Rectal smooth muscle tissue (tissue), 1 donor: Measurements from ENCODE around the gene FRMPD2.
"Not testable (repeated sequence)": the region's sequence is repeated elsewhere in the genome, so short reads cannot be mapped to it uniquely, and the experiment has no call there.

Source experiments
- H3K27ac ChIP-seq: one replicate; pipeline ENCODE4 v1.7.0; 2013; ENCODE audit warnings: low read depth, low read length, inconsistent platforms
- H3K27me3 ChIP-seq: one replicate; pipeline ENCODE4 v1.7.0; 2013; ENCODE audit warnings: low read length; ENCODE audit not compliant: control insufficient read depth, insufficient read depth
- H3K36me3 ChIP-seq: one replicate; pipeline ENCODE4 v1.7.0; 2013; ENCODE audit warnings: low read length; ENCODE audit not compliant: control insufficient read depth, insufficient read depth
- H3K4me1 ChIP-seq: one replicate; pipeline ENCODE4 v1.7.0; 2013; ENCODE audit warnings: low read length; ENCODE audit not compliant: control insufficient read depth, insufficient read depth
- H3K4me3 ChIP-seq: one replicate; pipeline ENCODE4 v1.7.0; 2013; ENCODE audit warnings: low read length
- H3K9ac ChIP-seq: one replicate; pipeline ENCODE4 v1.7.0; 2013; ENCODE audit warnings: low read length

Gene FRMPD2

DNA sequence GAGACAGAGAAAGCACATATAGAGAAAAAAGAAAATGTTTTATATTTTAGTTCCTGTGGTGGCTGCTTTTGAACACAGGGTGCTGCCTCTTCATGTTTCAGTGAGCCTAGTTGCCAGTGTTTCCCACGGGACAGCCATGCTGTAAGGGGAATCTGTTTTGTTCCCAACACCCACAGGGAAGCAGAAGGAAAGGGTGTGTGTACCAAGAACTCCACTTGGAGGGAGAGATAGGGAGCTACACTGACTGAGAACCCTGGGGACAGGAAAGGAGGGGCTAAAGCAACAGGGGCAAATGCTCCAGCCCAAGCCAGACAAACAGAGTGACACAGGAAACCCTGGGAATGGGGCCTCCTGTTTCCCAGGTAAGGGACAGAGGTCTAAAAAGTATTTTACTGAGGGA, 40.2 kb downstream of the FRMPD2 start:
- Histone ChIP-seq H3K27me3 (no peaks in the 10 kb centered on the region), H3K4me3 (no peak overlapping the region), H3K36me3 (no peaks in the 10 kb centered on the region), H3K27ac (no peak overlapping the region), H3K9ac (no peak overlapping the region), H3K4me1 (no peaks in the 10 kb centered on the region)

GRCh38 chr10:48233559-48234005, 40.9 kb downstream of the FRMPD2 start:
- Histone ChIP-seq H3K27ac (no peak overlapping the region), H3K9ac (no peak overlapping the region), H3K27me3 (no peaks in the 10 kb centered on the region), H3K4me1 (no peaks in the 10 kb centered on the region), H3K4me3 (no peak overlapping the region), H3K36me3 (no peaks in the 10 kb centered on the region)

DNA sequence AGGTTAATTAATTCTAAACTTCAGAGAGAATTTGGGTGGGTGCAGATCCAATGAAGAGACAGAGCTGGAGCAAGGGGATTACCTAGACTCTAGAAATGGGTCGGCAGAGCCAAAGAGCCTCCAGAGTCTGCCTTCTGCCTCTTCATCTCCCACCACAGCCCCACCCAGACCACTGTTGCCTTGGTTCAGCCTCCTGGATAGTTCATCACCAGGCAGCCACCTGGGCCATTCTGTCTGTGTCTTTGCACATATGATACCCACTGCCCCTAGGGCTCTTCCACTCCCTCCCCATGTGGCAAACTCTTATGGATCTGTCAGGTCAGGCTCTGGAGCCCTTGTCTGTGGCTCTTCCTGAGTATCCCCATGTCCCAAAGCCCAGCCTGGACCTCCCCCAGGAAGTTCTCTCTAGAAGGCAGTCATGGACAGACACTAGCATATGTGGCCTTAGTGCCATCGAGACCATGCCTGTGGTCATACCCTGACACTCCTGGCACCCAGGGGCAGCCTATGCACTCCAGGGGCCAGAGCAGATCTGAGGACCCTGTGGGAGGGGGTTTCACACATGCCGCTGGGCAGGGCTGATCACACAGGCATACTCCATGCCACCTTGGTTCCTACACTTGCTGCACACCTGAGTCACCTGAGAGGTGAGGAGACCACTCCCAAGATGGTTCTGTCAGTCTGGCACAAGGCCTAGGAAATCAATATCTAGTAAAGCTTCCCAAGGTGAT, 41.6 kb downstream of the FRMPD2 start:
- Histone ChIP-seq H3K27ac (no peak overlapping the region), H3K9ac (no peak overlapping the region), H3K36me3 (no peaks in the 10 kb centered on the region), H3K4me1 (no peaks in the 10 kb centered on the region), H3K27me3 (no peaks in the 10 kb centered on the region), H3K4me3 (no peak overlapping the region)

DNA sequence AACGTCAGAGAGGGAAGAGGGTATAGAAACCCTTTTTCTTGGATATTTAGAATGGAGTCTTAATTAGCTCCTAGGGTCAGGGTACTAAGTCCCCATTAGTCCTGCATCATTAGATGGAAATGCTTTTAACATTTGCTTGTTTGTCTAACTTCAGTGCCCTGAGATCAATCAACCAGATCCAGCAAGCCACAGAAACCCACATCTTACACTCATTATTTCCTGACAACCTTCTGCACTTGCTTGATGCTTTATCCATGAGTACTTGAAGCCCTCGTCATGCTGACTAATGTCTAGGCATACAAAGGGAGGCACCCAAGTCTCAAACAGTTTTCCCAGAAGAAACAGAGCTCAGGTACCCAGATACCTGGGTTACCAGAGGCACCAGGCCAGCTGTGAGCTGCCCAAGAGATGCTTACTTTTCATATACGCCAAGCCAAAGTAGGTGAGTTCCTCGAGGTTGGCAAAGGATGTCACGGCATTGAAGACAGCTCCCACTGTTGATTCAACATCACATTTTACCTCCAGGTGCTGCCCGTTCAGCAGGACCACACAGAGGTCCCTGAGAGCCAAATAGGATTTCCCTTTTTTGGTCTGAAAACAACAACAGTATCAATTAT, 42.7 kb downstream of the FRMPD2 start:
- Histone ChIP-seq H3K4me1 (no peaks in the 10 kb centered on the region), H3K9ac (no peak overlapping the region), H3K27me3 (no peaks in the 10 kb centered on the region), H3K36me3 (no peaks in the 10 kb centered on the region), H3K4me3 (no peak overlapping the region), H3K27ac (no peak overlapping the region)

DNA sequence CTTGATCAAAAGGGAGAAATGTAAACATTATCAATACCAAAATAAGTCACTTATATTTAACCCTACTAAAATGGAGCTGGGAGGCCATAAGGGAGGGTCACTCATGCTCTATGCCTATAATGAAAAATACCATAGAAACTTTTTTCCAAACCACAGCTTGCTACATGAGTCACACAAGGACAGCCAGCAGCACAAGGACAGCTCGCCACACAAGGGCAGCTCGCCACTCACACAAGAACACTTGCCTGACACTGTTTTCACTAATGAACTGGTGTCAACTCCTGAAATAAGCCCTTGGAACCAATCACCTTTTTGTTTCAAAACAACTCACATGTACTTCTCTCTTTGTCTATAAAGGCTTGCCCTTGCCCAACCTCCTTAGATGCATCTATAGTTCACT, 43.3 kb downstream of the FRMPD2 start:
- Histone ChIP-seq H3K4me1 (no peaks in the 10 kb centered on the region), H3K27me3 (no peaks in the 10 kb centered on the region), H3K27ac (no peak overlapping the region), H3K9ac (no peak overlapping the region), H3K4me3 (no peak overlapping the region), H3K36me3 (no peaks in the 10 kb centered on the region)

GRCh38 chr10:48227213-48227612, 47.3 kb downstream of the FRMPD2 start:
- H3K4me3 ChIP-seq = no peak overlapping the region
- H3K9ac ChIP-seq = no peak overlapping the region
- H3K27me3 ChIP-seq = no peaks in the 10 kb centered on the region
- H3K27ac ChIP-seq = no peak overlapping the region
- H3K36me3 ChIP-seq = no peaks in the 10 kb centered on the region
- H3K4me1 ChIP-seq = no peaks in the 10 kb centered on the region

DNA sequence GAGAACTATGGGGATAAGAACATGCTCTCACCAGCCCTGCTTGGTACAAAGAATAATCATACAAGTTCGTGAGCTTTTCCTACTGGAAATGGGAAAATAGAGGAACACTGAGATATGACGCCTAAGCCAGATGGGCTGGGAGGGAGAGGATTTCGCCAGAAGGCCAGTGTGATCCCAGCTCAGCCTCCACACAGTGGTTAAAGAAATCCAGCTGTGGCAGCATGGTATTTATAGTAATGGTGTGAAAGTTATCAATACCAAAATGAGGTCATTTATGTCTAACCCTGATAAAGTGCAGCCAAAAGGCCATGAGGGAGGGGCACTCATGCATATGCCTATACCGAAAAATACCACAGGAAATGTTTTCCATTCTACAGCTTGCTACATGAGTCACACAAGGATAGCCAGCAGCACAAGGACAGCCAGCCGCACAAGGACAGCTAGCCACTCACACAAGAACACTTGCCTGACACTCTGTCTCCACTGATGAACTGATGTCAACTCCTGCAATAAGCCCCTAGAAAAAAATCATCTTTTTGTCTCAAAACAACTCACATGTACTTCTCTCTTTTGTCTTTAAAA, 49.4 kb downstream of the FRMPD2 start:
- Histone ChIP-seq H3K9ac (no peak overlapping the region), H3K4me3 (no peak overlapping the region), H3K4me1 (no peaks in the 10 kb centered on the region), H3K27me3 (no peaks in the 10 kb centered on the region), H3K36me3 (no peaks in the 10 kb centered on the region), H3K27ac (no peak overlapping the region)

DNA sequence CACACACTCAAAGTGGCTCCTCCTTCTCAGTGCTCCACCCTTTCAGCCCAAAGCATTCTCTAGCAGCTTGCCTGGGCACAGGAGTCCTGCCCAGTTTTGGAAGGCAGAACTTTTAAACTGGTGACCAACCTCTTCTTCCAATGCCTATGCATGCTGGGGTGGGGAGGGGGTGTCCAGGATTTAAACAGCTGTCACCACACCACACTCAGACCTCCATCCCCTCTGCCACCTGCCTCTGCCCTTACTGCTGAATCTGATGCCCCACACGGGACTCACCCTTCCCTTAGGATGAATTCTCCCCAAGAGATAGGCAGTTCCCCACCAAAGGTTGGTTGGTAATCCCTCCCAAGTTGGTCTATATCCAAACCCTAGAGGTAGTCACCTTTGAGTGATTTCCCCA, 50.2 kb downstream of the FRMPD2 start:
- no peaks in the 10 kb centered on the region for H3K4me1 ChIP-seq
- H3K9ac ChIP-seq = no peak overlapping the region
- H3K27me3 ChIP-seq = no peaks in the 10 kb centered on the region
- H3K27ac ChIP-seq = no peak overlapping the region
- H3K36me3 ChIP-seq = no peaks in the 10 kb centered on the region
- no peak overlapping the region for H3K4me3 ChIP-seq

- H3K27me3 ChIP-seq = no peaks in the 10 kb centered on the region
- H3K27ac ChIP-seq = no peak overlapping the region
- H3K36me3 ChIP-seq = no peaks in the 10 kb centered on the region
- no peaks in the 10 kb centered on the region for H3K4me1 ChIP-seq
- no peak overlapping the region for H3K4me3 ChIP-seq
- no peak overlapping the region for H3K9ac ChIP-seq
Measured at GRCh38 chr10:48221814-48222213, 52.7 kb downstream of the FRMPD2 start.

- H3K27me3 ChIP-seq, H3K4me1 ChIP-seq, H3K36me3 ChIP-seq, H3K27ac ChIP-seq, H3K9ac ChIP-seq, H3K4me3 ChIP-seq: not testable (repeated sequence)
Measured at GRCh38 chr10:48221031-48221430, 53.5 kb downstream of the FRMPD2 start.

DNA sequence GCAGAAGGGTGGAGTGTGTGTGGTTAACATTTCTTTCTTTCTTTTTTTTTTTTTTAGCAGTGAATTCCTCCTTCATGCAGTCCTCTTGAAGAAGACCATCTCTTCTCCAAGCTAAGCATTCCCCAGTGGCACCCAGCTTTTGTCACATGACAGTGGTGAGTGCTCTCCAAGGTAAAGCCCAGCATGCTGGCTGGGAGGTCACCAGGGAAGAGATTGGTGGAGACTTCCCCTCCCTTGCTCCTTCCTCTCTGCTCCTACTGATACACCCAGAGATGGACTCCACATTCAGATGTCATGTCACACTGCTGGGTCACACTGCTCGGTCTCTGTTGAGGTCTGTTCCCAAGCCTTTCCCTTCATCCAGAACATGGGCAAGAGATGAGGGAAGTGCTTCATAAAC, 55.3 kb downstream of the FRMPD2 start:
- Histone ChIP-seq H3K27ac (no peak overlapping the region), H3K4me1 (no peaks in the 10 kb centered on the region), H3K9ac (no peak overlapping the region), H3K36me3 (no peaks in the 10 kb centered on the region), H3K4me3 (no peak overlapping the region), H3K27me3 (no peaks in the 10 kb centered on the region)

DNA sequence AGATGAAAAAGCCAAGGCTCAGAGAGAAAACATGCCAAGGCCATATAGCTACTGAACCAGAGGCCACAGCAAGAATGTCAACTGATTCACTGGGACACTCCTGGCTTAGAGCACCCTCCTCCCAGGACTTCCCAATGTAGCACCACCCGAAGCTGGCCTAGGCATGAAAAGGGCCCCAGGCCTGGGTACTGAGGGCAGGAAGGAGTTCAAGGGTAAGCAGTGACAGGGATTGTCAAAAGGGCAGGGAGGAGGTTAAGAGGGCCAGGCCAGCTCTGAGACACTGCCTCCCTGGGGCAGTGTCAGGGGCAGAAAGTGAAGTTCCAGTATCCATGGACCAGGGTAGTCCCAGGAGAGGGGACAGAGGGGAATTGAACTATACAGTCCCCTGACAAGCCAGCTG, 57.8 kb downstream of the FRMPD2 start:
- Histone ChIP-seq H3K27ac (no peak overlapping the region), H3K4me3 (no peak overlapping the region), H3K27me3 (no peaks in the 10 kb centered on the region)

GRCh38 chr10:48216204-48216505, 58.3 kb downstream of the FRMPD2 start:
- H3K36me3 ChIP-seq = no peaks in the 10 kb centered on the region
- no peak overlapping the region for H3K4me3 ChIP-seq
- H3K27ac ChIP-seq = no peak overlapping the region
- no peak overlapping the region for H3K9ac ChIP-seq
- H3K27me3 ChIP-seq = no peaks in the 10 kb centered on the region
- H3K4me1 ChIP-seq = no peaks in the 10 kb centered on the region

More for the DNA sequence above, 57.8 kb downstream of the FRMPD2 start:
- Histone ChIP-seq H3K36me3 (no peaks in the 10 kb centered on the region), H3K9ac (no peak overlapping the region), H3K4me1 (no peaks in the 10 kb centered on the region)
